GM19193 (cell line): ENCODE measurements around the gene DNAJB7.

Experiments
- POLR2A ChIP-seq: IDR thresholded peaks from 4 replicates; pipeline ENCODE4 v1.6.1; 2011; ENCODE audit not compliant: insufficient read depth, insufficient read length; ENCODE audit errors: extremely low read depth

The DNAJB7 gene

GRCh38 chr22:40813912-40814315 lies 48.0 kb downstream of the DNAJB7 start:
- TF ChIP-seq POLR2A: no peak
